ENCODE data around the gene MLXIP.

Gene MLXIP

GRCh38 chr12:122190842-122191668 lies 112.5 kb downstream of the MLXIP start:
- FAIRE-seq (no peak), DNase-seq (ENCODE audit: insufficient read length, low spot score) (peak; percentile 78)
- TF ChIP-seq CTCF (IDR thresholded peaks at IDR 0.05; ENCODE audit: insufficient read depth, missing control alignments) = peak; percentile 79

- DNase-seq (ENCODE audit: insufficient read length, low spot score) (no peak), FAIRE-seq (no peak)
- no peak for TF ChIP-seq CTCF (IDR thresholded peaks at IDR 0.05; ENCODE audit: insufficient read depth, missing control alignments)
Measured at GRCh38 chr12:122192441-122192840, 113.9 kb downstream of the MLXIP start.

DNA sequence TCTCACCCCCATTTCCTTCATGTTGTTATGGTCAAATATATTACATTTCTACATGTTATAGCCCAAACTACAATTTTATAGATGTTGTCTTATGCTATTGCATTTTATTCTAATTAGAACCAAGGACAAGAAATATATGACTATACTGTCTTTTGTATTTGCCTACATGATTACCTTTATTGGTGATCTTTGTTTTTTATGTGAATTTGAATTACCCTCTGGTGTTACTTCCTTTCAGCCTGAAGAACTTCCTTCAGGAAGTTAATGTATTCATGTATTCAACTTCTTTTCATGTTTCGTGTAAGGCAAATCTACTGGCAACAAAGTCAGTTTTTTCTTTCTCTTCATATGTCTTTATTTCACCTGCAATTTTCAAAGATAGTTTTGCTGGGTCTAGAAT lies 116.2 kb downstream of the MLXIP start:
- DNase-seq (ENCODE audit: insufficient read length, low spot score) (no peak), FAIRE-seq (no peak)
- TF ChIP-seq CTCF (IDR thresholded peaks at IDR 0.05; ENCODE audit: insufficient read depth, missing control alignments) = no peak

DNA sequence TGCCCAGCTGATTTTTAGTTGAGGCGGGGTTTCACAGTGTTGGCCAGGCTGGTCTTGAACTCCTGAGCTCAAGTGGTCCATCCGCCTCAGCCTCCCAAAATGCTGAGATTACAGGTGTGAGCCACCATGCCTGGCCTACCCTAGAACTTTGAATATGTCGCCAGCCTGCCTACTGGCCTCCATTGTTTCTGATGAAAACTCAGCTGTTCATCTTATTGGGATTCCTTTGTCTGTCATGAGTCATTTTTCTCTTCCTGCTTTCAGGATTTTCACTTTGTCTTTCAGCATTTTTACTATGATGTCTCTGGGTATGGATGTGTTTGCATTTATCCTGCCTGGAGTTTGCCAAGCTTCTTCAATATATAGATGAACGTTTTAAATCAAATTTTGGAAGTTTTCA lies 116.8 kb downstream of the MLXIP start:
- TF ChIP-seq CTCF (IDR thresholded peaks at IDR 0.05; ENCODE audit: insufficient read depth, missing control alignments) = no peak
- DNase-seq (ENCODE audit: insufficient read length, low spot score) (no peak), FAIRE-seq (no peak)

Measured in D721Med (cell line).